Trophoblast cell (in vitro differentiated cells and primary cell): ENCODE data around the gene PRR11.
"Not testable (repeated sequence)": the region's sequence is repeated elsewhere in the genome, so short reads cannot be mapped to it uniquely, and the experiment has no call there.

Experiments used
- DNase-seq, 2 donors: peaks; one replicate each; pipeline ENCODE4 v3.0.0-alpha.2; 2016
- H2AFZ ChIP-seq: 2 replicates; pipeline ENCODE4 v1.6.1; 2013; ENCODE audit warnings: low read length, moderate library complexity, mild to moderate bottlenecking; ENCODE audit not compliant: insufficient read depth, poor library complexity
- H2AK5ac ChIP-seq: 2 replicates; pipeline ENCODE4 v1.6.1; 2013; ENCODE audit warnings: mild to moderate bottlenecking, low read length
- H2BK120ac ChIP-seq: 2 replicates; pipeline ENCODE4 v1.6.1; 2013; ENCODE audit warnings: low read length, mild to moderate bottlenecking, moderate library complexity; ENCODE audit not compliant: insufficient read depth, poor library complexity
- H2BK12ac ChIP-seq: 2 replicates; pipeline ENCODE4 v1.6.1; 2013; ENCODE audit warnings: mild to moderate bottlenecking, low read length, moderate library complexity
- H2BK5ac ChIP-seq: 2 replicates; pipeline ENCODE4 v1.6.1; 2013; ENCODE audit warnings: low read length, low read depth, moderate library complexity, mild to moderate bottlenecking; ENCODE audit not compliant: poor library complexity
- H3K14ac ChIP-seq: 2 replicates; pipeline ENCODE4 v1.6.1; 2013; ENCODE audit warnings: mild to moderate bottlenecking, low read length
- H3K18ac ChIP-seq: 2 replicates; pipeline ENCODE4 v1.6.1; 2013; ENCODE audit warnings: mild to moderate bottlenecking, low read length
- H3K23ac ChIP-seq: 2 replicates; pipeline ENCODE4 v1.6.1; 2013; ENCODE audit warnings: low read length
- H3K27ac ChIP-seq: 2 replicates; pipeline ENCODE4 v1.5.1; 2013; ENCODE audit warnings: low read depth, mild to moderate bottlenecking, inconsistent platforms, low read length, moderate library complexity
- H3K27me3 ChIP-seq: 2 replicates; pipeline ENCODE4 v1.6.1; 2013; ENCODE audit warnings: inconsistent platforms, mild to moderate bottlenecking, low read length, moderate library complexity; ENCODE audit not compliant: insufficient read depth
- H3K36me3 ChIP-seq, 2 experiments: 1 replicate in 1 of 2; 2 replicates in 1 of 2; pipeline ENCODE4 v1.6.1; 2013; ENCODE audit warnings: low read length in 2 of 2, mild to moderate bottlenecking in 2 of 2, moderate library complexity in 1 of 2; ENCODE audit not compliant: insufficient read depth in 2 of 2, control insufficient read depth in 1 of 2
- H3K4ac ChIP-seq: 2 replicates; pipeline ENCODE4 v1.6.1; 2013; ENCODE audit warnings: low read depth, mild to moderate bottlenecking, low read length, moderate library complexity
- H3K4me1 ChIP-seq, 2 experiments: 1 replicate in 1 of 2; 2 replicates in 1 of 2; pipeline ENCODE4 v1.6.1; 2013; ENCODE audit warnings: low read length in 2 of 2, mild to moderate bottlenecking in 2 of 2, moderate library complexity in 1 of 2; ENCODE audit not compliant: insufficient read depth in 2 of 2, control insufficient read depth in 1 of 2
- H3K4me2 ChIP-seq: 2 replicates; pipeline ENCODE4 v1.6.1; 2013; ENCODE audit warnings: inconsistent platforms, mild to moderate bottlenecking, low read length, moderate library complexity
- H3K4me3 ChIP-seq: 2 replicates; pipeline ENCODE4 v1.5.1; 2013; ENCODE audit warnings: mild to moderate bottlenecking, low read depth, low read length, inconsistent platforms
- H3K79me1 ChIP-seq: one replicate; pipeline ENCODE4 v1.6.1; 2013; ENCODE audit warnings: low read length
- H3K79me2 ChIP-seq: 2 replicates; pipeline ENCODE4 v1.6.1; 2013; ENCODE audit warnings: low read length, mild to moderate bottlenecking; ENCODE audit not compliant: control insufficient read depth, insufficient read depth, poor library complexity
- H3K9ac ChIP-seq: 2 replicates; pipeline ENCODE4 v1.6.1; 2013; ENCODE audit warnings: mild to moderate bottlenecking, low read length
- H3K9me3 ChIP-seq: 2 replicates; pipeline ENCODE4 v1.6.1; 2013; ENCODE audit warnings: low read depth, mild to moderate bottlenecking, control low read depth, inconsistent platforms, low read length; ENCODE audit not compliant: insufficient read depth
- H4K12ac ChIP-seq: 2 replicates; pipeline ENCODE4 v1.6.1; 2013; ENCODE audit warnings: low read depth, mild to moderate bottlenecking, low read length, moderate library complexity
- H4K8ac ChIP-seq: 2 replicates; pipeline ENCODE4 v1.6.1; 2013; ENCODE audit warnings: low read depth, mild to moderate bottlenecking, low read length, moderate library complexity
- H4K91ac ChIP-seq: one replicate; pipeline ENCODE4 v1.6.1; 2013; ENCODE audit warnings: low read depth, mild to moderate bottlenecking, low read length, moderate library complexity
- WGBS: extraction: QIAGEN DNeasy Blood & Tissue Kit; methylation state at CpG from one replicate; pipeline ENCODE4 v1.1.7; 2013; ENCODE audit warnings: missing lambda C conversion rate; ENCODE audit not compliant: insufficient read length, insufficient coverage; ENCODE audit errors: extremely low coverage; 5-methylcytosine and 5-hydroxymethylcytosine counted together

PRR11 gene

DNA sequence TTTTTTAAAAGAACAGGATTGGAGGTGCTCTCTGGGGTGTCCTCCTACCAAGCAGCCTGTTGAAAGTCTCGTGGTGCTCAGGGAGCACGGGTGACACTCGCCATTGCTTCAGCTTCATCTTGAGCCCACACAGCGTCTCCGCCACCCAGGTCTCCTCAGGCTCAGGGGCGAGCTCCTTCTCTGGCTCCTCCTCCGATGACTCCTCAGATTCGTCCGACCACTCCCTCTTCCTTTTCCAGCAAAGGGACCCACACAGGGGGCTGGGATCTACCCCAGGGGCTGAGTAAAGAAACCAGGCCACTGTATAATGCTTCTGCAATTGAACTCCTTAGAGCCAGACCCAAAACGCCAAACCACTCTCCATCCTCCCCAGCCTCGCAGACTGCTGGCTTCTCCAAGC, 24.1 kb downstream of the PRR11 start:
- not testable (repeated sequence) for H3K79me1 ChIP-seq, H4K8ac ChIP-seq, H3K4me1 ChIP-seq, H2AFZ ChIP-seq, DNase-seq, H3K79me2 ChIP-seq, H3K18ac ChIP-seq, H2AK5ac ChIP-seq, H3K9ac ChIP-seq, H2BK5ac ChIP-seq, H3K9me3 ChIP-seq, H4K12ac ChIP-seq, H4K91ac ChIP-seq, H2BK12ac ChIP-seq, H3K27ac ChIP-seq, H3K4me2 ChIP-seq, H3K23ac ChIP-seq, H3K14ac ChIP-seq, H3K27me3 ChIP-seq, H3K4ac ChIP-seq, H3K4me3 ChIP-seq, H2BK120ac ChIP-seq
- WGBS: no CpG with 5 or more reads among the region's 11 CpGs
- peaks cover 14 to 21% of the 10 kb centered on the region in 2 experiments for H3K36me3 ChIP-seq

- H3K4ac ChIP-seq: no peak overlapping the region
- no peak overlapping the region for H2AK5ac ChIP-seq
- no peaks in the 10 kb centered on the region for H3K79me2 ChIP-seq
- no peak for DNase-seq
- no peak overlapping the region for H3K27ac ChIP-seq
- H4K8ac ChIP-seq: no peak overlapping the region
- no peak overlapping the region for H4K91ac ChIP-seq
- H3K79me1 ChIP-seq: no peaks in the 10 kb centered on the region
- H2BK12ac ChIP-seq: no peak overlapping the region
- no peak overlapping the region for H2BK5ac ChIP-seq
- no peak overlapping the region for H3K18ac ChIP-seq
- no peak overlapping the region for H2BK120ac ChIP-seq
- no peaks in the 10 kb centered on the region for H3K27me3 ChIP-seq
- no peaks in the 10 kb centered on the region for H3K4me1 ChIP-seq
- no peak overlapping the region for H3K4me3 ChIP-seq
- H3K9ac ChIP-seq: no peak overlapping the region
- peaks cover 8 to 16% of the 10 kb centered on the region in 2 experiments for H3K36me3 ChIP-seq
- no peak overlapping the region for H4K12ac ChIP-seq
- WGBS: no CpG with 5 or more reads among the region's 9 CpGs
- no peak overlapping the region for H2AFZ ChIP-seq
- no peaks in the 10 kb centered on the region for H3K9me3 ChIP-seq
- H3K14ac ChIP-seq: no peak overlapping the region
- no peak overlapping the region for H3K23ac ChIP-seq
- no peak overlapping the region for H3K4me2 ChIP-seq
Observed at GRCh38 chr17:59180626-59181025, 25.1 kb downstream of the PRR11 start.

DNA sequence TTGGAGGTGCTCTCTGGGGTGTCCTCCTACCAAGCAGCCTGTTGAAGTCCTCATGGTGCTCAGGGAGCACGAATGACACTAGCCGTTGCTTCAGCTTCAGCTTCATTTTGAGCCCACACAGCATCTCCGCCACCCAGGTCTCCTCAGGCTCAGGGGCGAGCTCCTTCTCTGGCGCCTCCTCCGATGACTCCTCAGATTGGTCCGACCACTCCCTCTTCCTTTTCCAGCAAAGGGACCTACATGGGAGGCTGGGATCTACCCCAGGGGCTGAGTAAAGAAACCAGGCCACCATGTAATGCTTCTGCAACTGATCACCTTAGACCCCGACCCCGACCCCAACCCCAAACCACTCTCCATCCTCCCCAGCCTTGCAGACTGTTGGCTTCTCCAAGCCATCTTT, 25.9 kb downstream of the PRR11 start:
- Histone ChIP-seq H4K12ac (no peak overlapping the region), H3K36me3 (peaks cover 5 to 12% of the 10 kb centered on the region in 2 experiments), H3K27ac (no peak overlapping the region), H2BK5ac (no peak overlapping the region), H2AFZ (no peak overlapping the region), H2BK120ac (no peak overlapping the region), H2BK12ac (no peak overlapping the region), H3K27me3 (no peaks in the 10 kb centered on the region), H3K14ac (no peak overlapping the region), H3K4ac (no peak overlapping the region), H3K4me3 (no peak overlapping the region), H2AK5ac (no peak overlapping the region), H3K9me3 (no peaks in the 10 kb centered on the region), H3K79me2 (no peaks in the 10 kb centered on the region), H3K9ac (no peak overlapping the region), H3K79me1 (no peaks in the 10 kb centered on the region), H3K4me2 (no peak overlapping the region), H3K4me1 (no peaks in the 10 kb centered on the region), H3K23ac (no peak overlapping the region), H3K18ac (no peak overlapping the region), H4K8ac (no peak overlapping the region), H4K91ac (no peak overlapping the region)
- WGBS: no CpG with 5 or more reads among the region's 9 CpGs
- DNase-seq: no peak

- Histone ChIP-seq H4K8ac (no peak overlapping the region), H3K4me2 (no peak overlapping the region), H4K91ac (no peak overlapping the region), H3K9ac (no peak overlapping the region), H3K27me3 (no peaks in the 10 kb centered on the region), H3K4me3 (no peak overlapping the region), H3K14ac (no peak overlapping the region), H2BK5ac (no peak overlapping the region), H3K79me1 (no peaks in the 10 kb centered on the region), H3K18ac (no peak overlapping the region), H3K36me3 (peaks cover 13 to 17% of the 10 kb centered on the region in 2 experiments), H3K27ac (no peak overlapping the region), H2AFZ (no peak overlapping the region), H3K4me1 (no peaks in the 10 kb centered on the region), H4K12ac (no peak overlapping the region), H2AK5ac (no peak overlapping the region), H3K9me3 (no peaks in the 10 kb centered on the region), H3K79me2 (no peaks in the 10 kb centered on the region), H2BK12ac (no peak overlapping the region), H2BK120ac (no peak overlapping the region), H3K23ac (no peak overlapping the region), H3K4ac (no peak overlapping the region)
- DNase-seq: no peak
Observed at GRCh38 chr17:59185997-59186396, 30.5 kb downstream of the PRR11 start.
